OCI-LY7 (cell line): Measurements from ENCODE around the gene GRP. TPM values are rescaled to one million over a fixed set of nuclear protein-coding genes. Genes with fewer than 3 reads are reported as not detected.

Experiments used
- BruUV-seq: library from RNA; stranded (reverse); fragments of 400-500 nt; replicated peaks from 2 replicates; lab custom pipeline; 2021; lab: Mats Ljungman, UMichigan
- CTCF ChIA-PET: fragments of 300-600 bp; sonication (Branson Sonifier 250); formaldehyde crosslinking; loops from one replicate; lab custom pipeline; 2022; ENCODE audit warnings: antibody characterized with exemption; ENCODE audit not compliant: unreplicated experiment; lab: Charles Lee
- POLR2A ChIA-PET: fragments of 300-600 bp; sonication (Branson Sonifier 250); formaldehyde crosslinking; loops from one replicate; lab custom pipeline; 2022; ENCODE audit warnings: antibody characterized with exemption; lab: Charles Lee
- DNase-seq: peaks from one replicate; pipeline ENCODE4 v3.0.0-alpha.2; 2015; ENCODE audit warnings: low spot score
- H2AFZ ChIP-seq: fragments of 200-600 bp; sonication (generic), shearing (Covaris generic); 2 replicates; pipeline ENCODE4 v1.6.1; 2014; ENCODE audit warnings: mild to moderate bottlenecking, antibody characterized with exemption, low read length, moderate library complexity
- H3K27ac ChIP-seq: fragments of 200-600 bp; sonication (generic); 2 replicates; pipeline ENCODE4 v1.5.1; 2014; ENCODE audit warnings: mixed run types, low read depth, mild to moderate bottlenecking, moderate library complexity, low read length, inconsistent platforms; ENCODE audit not compliant: poor library complexity, severe bottlenecking
- H3K36me3 ChIP-seq: fragments of 200-600 bp; sonication (generic); 2 replicates; pipeline ENCODE4 v1.6.1; 2014; ENCODE audit warnings: mild to moderate bottlenecking, antibody characterized with exemption, low read length, moderate library complexity, mixed read lengths; ENCODE audit not compliant: insufficient read depth
- H3K4me1 ChIP-seq: fragments of 200-600 bp; sonication (generic); 2 replicates; pipeline ENCODE4 v1.5.1; 2014; ENCODE audit warnings: mild to moderate bottlenecking, low read length; ENCODE audit not compliant: insufficient read depth, poor library complexity, severe bottlenecking
- H3K4me2 ChIP-seq: fragments of 200-600 bp; sonication (generic); 2 replicates; pipeline ENCODE4 v1.6.1; 2014; ENCODE audit warnings: mild to moderate bottlenecking, low read length
- H3K4me3 ChIP-seq: fragments of 200-600 bp; sonication (generic); 2 replicates; pipeline ENCODE4 v1.5.1; 2014; ENCODE audit warnings: mild to moderate bottlenecking, low read depth, low read length; ENCODE audit not compliant: poor library complexity, severe bottlenecking
- H3K79me2 ChIP-seq: fragments of 200-600 bp; sonication (generic); 2 replicates; pipeline ENCODE4 v1.6.1; 2016; ENCODE audit warnings: low read depth, mild to moderate bottlenecking, low read length, moderate library complexity, mixed read lengths; ENCODE audit not compliant: insufficient read depth
- H3K9me2 ChIP-seq: fragments of 200-600 bp; sonication (generic); 2 replicates; pipeline ENCODE4 v1.6.1; 2016; ENCODE audit warnings: mild to moderate bottlenecking, low read length, mixed read lengths; ENCODE audit not compliant: insufficient read depth
- H3K9me3 ChIP-seq: fragments of 200-600 bp; sonication (generic); 2 replicates; pipeline ENCODE4 v1.6.1; 2014; ENCODE audit warnings: mild to moderate bottlenecking, mixed run types, low read length, mixed read lengths
- H4K20me1 ChIP-seq: fragments of 200-600 bp; sonication (generic); 2 replicates; pipeline ENCODE4 v1.6.1; 2014; ENCODE audit warnings: mild to moderate bottlenecking, antibody characterized with exemption, low read length, moderate library complexity, mixed read lengths; ENCODE audit not compliant: insufficient read depth
- CTCF ChIP-seq: fragments of 200-600 bp; sonication (generic); conservative IDR thresholded peaks from 2 replicates; pipeline ENCODE4 v1.5.1; 2014; ENCODE audit warnings: mild to moderate bottlenecking, antibody characterized with exemption, low read length, moderate library complexity, mixed read lengths
- EZH2phosphoT487 ChIP-seq: fragments of 200-600 bp; sonication (generic); IDR thresholded peaks from 2 replicates; pipeline ENCODE4 v1.6.1; 2018; ENCODE audit warnings: low read depth, borderline replicate concordance, mild to moderate bottlenecking, mixed run types, antibody characterized with exemption, low read length, moderate library complexity, mixed read lengths
- intact Hi-C: fragments of 100-400 bp; cut with micrococcal nuclease; formaldehyde crosslinking; loops from one replicate; pipeline ENCODE4 v1.10.0; 2022; ENCODE audit not compliant: unreplicated experiment
- total RNA-seq, 2 experiments: library from RNA; depleted of rRNA in 1 of 2; stranded (reverse); fragments of >200 nt in 1 of 2; shearing (Covaris generic) in 1 of 2; gene quantifications; 2 replicates each; pipeline ENCODE4 v1.2.3, GENCODE V29; 2014 to 2022

Gene GRP
- total RNA-seq, 2 experiments from 2014 or later, result not detected

DNA sequence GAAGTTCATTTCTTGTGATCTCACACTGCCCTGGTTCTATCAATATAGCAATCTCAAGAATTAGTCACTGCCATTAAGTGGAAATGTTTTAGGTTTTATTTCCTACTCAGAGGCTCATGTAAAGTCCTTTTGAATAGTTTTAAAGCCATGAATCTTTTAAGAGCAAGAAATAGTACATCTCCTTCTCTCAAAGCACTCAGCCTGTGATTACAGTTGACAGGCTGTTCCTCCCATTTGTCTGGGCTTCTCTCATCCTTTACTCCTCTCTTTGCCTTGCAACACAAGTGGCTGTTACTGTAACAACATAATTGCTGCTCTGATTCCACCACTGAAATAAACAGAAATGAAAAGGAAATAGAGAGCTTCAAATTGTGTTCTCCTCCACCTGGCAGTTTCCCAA lies 18.4 kb downstream of the GRP start:
- Histone ChIP-seq H2AFZ (no peak overlapping the region), H3K9me3 (no peaks in the 10 kb centered on the region), H3K9me2 (no peaks in the 10 kb centered on the region), H3K36me3 (no peaks in the 10 kb centered on the region), H3K27ac (no peak overlapping the region), H4K20me1 (no peaks in the 10 kb centered on the region), H3K4me3 (no peak overlapping the region), H3K79me2 (no peaks in the 10 kb centered on the region), H3K4me1 (no peaks in the 10 kb centered on the region), H3K4me2 (no peak overlapping the region)
- intact Hi-C loops, result no loop called here
- CTCF ChIA-PET, result no interaction called here
- TF ChIP-seq EZH2phosphoT487 (no peak), CTCF (no peak)
- no peak for DNase-seq
- BruUV-seq, result no TSS peak
- POLR2A ChIA-PET, result interaction anchor here (0.9 kb wide), 1 partner anchor 77 kb away, joined by 3 read pairs; no protein-coding TSS in a partner anchor

DNA sequence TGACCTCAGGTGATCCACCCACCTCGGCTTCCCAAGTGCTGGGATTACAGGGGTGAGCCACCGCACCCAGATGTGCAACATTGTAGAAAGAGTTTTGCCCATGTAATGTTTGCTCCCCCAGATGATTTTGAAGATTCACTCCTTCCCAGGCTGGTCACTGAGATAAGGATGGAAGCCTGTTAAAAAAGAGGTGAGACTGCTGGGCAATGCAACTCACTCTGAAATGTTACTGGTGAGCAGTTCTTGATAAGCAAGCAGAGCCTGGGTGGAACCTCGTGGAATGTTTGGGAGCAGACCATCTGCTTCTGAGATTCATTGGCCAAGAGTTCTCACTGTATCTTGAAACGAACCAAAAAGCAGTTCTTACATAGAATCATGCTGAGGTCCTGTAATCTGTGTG lies 19.7 kb downstream of the GRP start:
- no peak overlapping the region for H2AFZ ChIP-seq
- no peaks in the 10 kb centered on the region for H3K79me2 ChIP-seq
- no peak overlapping the region for H3K4me3 ChIP-seq
- no peaks in the 10 kb centered on the region for H3K36me3 ChIP-seq
- H3K27ac ChIP-seq, result no peak overlapping the region
- H3K9me3 ChIP-seq, result no peaks in the 10 kb centered on the region
- POLR2A ChIA-PET, result no interaction called here
- no peaks in the 10 kb centered on the region for H3K4me1 ChIP-seq
- no peaks in the 10 kb centered on the region for H3K9me2 ChIP-seq
- no peak for TF ChIP-seq EZH2phosphoT487
- no peak for TF ChIP-seq CTCF
- intact Hi-C loops, result no loop called here
- no peak overlapping the region for H3K4me2 ChIP-seq
- BruUV-seq, result no TSS peak
- CTCF ChIA-PET, result no interaction called here
- no peaks in the 10 kb centered on the region for H4K20me1 ChIP-seq
- no peak for DNase-seq

- TF ChIP-seq EZH2phosphoT487, result no peak
- TF ChIP-seq CTCF, result no peak
- Histone ChIP-seq H3K36me3 (no peaks in the 10 kb centered on the region), H3K9me3 (no peaks in the 10 kb centered on the region), H3K4me3 (no peak overlapping the region), H4K20me1 (no peaks in the 10 kb centered on the region), H3K9me2 (no peaks in the 10 kb centered on the region), H3K79me2 (no peaks in the 10 kb centered on the region), H3K27ac (no peak overlapping the region), H2AFZ (no peak overlapping the region), H3K4me1 (no peaks in the 10 kb centered on the region), H3K4me2 (no peak overlapping the region)
- CTCF ChIA-PET, result no interaction called here
- no TSS peak for BruUV-seq
- POLR2A ChIA-PET, result no interaction called here
- DNase-seq, result no peak
- intact Hi-C loops, result no loop called here
These were observed 22.9 kb downstream of the GRP start for GRCh38 chr18:59242906-59243305.
